Mononuclear cell (primary cell): ENCODE measurements around the gene TIMM50. TPM values are rescaled to one million over a fixed set of nuclear protein-coding genes. Genes with fewer than 3 reads are reported as not detected.

Experiments
- H3K27me3 ChIP-seq: 2 replicates; pipeline ENCODE4 v1.6.0; 2011; ENCODE audit warnings: low read length, control low read depth; ENCODE audit not compliant: insufficient read depth
- H3K4me1 ChIP-seq: 2 replicates; pipeline ENCODE4 v1.5.1; 2011; ENCODE audit warnings: mild to moderate bottlenecking, low read length, control low read depth; ENCODE audit not compliant: insufficient read depth
- H3K4me3 ChIP-seq: 2 replicates; pipeline ENCODE4 v1.5.1; 2011; ENCODE audit warnings: mild to moderate bottlenecking, low read length, moderate library complexity
- H3K9me3 ChIP-seq: 2 replicates; pipeline ENCODE4 v1.5.1; 2011; ENCODE audit warnings: low read depth, mild to moderate bottlenecking, control low read depth, low read length
- total RNA-seq: library from RNA; depleted of rRNA; stranded (reverse); fragments of >200 nt; gene quantifications from one replicate; pipeline ENCODE4 v1.2.3, GENCODE V29; 2012

The TIMM50 gene
- total RNA-seq, 1 donor = 17.1 TPM

DNA sequence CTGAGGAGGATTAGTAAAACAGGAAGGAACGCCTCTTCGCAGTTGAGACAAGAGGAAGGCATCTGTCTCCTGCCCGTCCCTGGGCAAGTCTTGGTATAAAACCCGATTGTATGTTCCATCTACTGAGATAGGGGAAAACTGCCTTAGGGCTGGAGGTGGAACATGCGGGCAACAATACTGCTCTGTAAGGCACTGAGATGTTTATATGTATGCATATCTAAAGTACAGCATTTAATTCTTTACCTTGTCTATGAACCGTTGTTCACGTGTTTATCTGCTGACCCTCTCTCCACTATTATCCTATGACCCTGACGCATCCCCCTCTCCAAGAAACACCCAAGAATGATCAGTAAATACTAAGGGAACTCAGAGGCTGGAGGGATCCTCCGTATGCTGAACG, 722 bp upstream of the TIMM50 start:
- H3K4me3 ChIP-seq = peak overlapping the region; percentile 91
- no peaks in the 10 kb centered on the region for H3K27me3 ChIP-seq
- peaks cover 22% of the 10 kb centered on the region for H3K4me1 ChIP-seq
- no peaks in the 10 kb centered on the region for H3K9me3 ChIP-seq

DNA sequence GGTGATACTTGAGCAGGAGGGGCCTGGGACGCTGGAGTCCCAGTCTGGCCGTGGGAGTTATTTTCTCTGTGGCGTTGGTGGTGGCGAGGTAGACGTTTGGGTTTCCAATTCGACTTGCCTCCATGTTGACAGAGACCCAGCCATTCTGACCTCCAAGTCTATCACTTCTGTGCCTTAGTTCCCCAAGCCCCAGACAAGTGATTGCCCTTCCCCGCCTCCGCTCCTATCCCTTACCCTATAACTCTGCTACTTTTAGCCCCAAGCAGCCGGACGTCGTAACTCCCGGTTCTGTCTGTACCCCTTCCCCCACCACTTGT, 549 bp downstream of the TIMM50 start:
- peak overlapping the region; percentile 91 for H3K4me3 ChIP-seq
- no peaks in the 10 kb centered on the region for H3K9me3 ChIP-seq

DNA sequence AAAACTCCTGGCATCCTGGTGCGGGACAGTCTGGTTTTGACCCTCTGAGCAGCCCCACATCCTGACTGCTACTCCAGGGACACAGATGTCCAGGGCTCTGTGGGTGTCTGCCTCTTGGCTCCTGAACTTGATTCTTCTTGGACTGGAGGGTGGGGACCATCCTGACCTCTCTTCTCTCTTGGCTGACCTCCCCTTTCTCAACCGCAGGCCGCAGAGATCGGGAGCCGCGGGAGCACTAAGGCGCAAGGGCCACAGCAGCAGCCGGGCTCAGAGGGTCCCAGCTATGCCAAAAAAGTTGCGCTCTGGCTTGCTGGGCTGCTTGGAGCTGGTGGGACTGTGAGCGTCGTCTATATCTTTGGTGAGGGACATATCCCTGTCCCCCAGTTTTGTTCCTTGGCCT, 1.0 kb downstream of the TIMM50 start:
- Histone ChIP-seq H3K9me3 (no peaks in the 10 kb centered on the region), H3K4me3 (peak overlapping the region; percentile 91)

More for the DNA sequence above, 549 bp downstream of the TIMM50 start:
- Histone ChIP-seq H3K4me1 (peaks cover 22% of the 10 kb centered on the region), H3K27me3 (no peaks in the 10 kb centered on the region)

DNA sequence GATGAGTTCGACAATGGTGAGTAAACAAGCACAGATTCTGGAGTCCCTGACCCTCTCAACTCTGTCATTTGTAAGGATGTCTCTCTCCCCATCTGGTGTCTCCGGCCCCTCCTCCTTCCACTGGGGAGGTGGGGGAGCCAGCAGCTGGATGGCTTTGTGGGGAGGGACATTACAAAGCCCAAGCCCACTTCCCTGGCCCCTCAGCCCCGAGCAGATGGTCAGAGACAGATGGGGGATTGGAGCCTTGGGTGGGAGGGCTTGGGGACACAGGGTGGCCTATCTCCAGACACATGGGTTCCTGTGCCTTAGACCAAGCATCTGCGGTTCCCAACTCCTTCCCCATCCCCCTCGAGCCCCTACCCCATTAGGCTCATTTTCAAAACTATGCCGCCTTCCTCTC, 2.5 kb downstream of the TIMM50 start:
- Histone ChIP-seq H3K4me1 (peaks cover 22% of the 10 kb centered on the region), H3K9me3 (no peaks in the 10 kb centered on the region)

More for the DNA sequence above, 1.0 kb downstream of the TIMM50 start:
- no peaks in the 10 kb centered on the region for H3K27me3 ChIP-seq
- H3K4me1 ChIP-seq = peaks cover 22% of the 10 kb centered on the region

DNA sequence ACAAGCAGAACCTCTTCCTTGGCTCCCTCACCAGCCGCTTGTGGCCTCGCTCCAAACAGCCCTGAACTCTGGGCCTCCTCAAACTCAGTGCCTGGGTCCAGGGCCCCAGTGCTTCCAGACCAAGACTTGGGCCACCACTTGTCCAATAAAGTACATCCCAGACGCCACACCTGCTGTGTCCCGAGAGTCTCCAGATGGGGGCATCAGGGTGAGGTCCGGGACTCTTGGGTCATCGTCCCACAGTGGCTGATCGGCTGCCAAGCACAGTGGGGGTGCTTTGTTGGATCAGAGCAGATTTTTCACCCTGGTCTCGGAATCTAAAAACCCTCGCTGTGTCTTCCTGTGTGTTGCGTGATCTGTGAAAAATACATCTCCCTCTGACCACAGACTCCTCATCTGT, 9.1 kb downstream of the TIMM50 start:
- no peak overlapping the region for H3K4me3 ChIP-seq
- no peaks in the 10 kb centered on the region for H3K27me3 ChIP-seq
- no peaks in the 10 kb centered on the region for H3K9me3 ChIP-seq
- H3K4me1 ChIP-seq = no peaks in the 10 kb centered on the region

More for the DNA sequence above, 2.5 kb downstream of the TIMM50 start:
- H3K4me3 ChIP-seq = no peak overlapping the region
- no peaks in the 10 kb centered on the region for H3K27me3 ChIP-seq

DNA sequence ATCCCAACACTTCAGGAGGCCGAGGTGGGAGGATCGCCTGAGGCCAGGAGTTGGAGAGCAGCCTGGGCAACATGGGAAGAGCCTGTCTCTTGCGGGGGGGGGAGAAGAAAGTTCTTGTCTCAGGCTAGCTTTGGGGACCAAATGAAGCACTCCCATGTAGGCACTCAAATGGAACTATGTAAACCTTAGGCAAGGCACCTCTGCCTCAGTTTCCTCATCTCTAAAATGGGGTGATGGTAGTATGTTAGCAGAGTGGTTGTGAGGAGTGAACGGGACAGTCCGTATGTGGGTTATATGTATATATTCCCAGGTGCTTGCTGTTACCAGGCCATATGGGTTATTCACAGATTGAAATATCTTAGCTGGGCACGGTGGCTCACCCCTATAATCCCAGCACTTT, 11.6 kb downstream of the TIMM50 start:
- Histone ChIP-seq H3K27me3 (peaks cover 2% of the 10 kb centered on the region), H3K4me3 (no peak overlapping the region), H3K4me1 (no peaks in the 10 kb centered on the region), H3K9me3 (no peaks in the 10 kb centered on the region)

DNA sequence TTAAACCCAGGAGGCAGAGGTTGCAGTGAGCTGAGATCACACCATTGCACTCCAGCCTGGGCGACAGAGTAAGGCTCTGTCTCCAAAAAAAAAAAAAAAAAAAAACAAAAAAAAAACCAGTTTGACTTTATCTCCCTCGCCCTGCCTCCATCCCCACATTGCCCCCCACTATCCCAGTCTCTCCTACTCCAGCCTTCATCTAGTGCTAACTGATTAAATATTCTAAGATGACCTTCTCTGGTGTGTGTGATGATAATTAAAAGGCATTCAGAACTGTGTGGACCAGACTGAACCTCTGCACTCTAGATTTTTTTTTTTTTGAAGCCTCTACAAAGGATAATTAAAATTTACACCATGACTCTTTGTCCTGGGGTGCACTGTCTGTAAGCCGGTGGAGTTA, 12.2 kb downstream of the TIMM50 start:
- Histone ChIP-seq H3K4me1 (peaks cover under 1% of the 10 kb centered on the region), H3K9me3 (no peaks in the 10 kb centered on the region), H3K27me3 (peaks cover 7% of the 10 kb centered on the region), H3K4me3 (no peak overlapping the region)

DNA sequence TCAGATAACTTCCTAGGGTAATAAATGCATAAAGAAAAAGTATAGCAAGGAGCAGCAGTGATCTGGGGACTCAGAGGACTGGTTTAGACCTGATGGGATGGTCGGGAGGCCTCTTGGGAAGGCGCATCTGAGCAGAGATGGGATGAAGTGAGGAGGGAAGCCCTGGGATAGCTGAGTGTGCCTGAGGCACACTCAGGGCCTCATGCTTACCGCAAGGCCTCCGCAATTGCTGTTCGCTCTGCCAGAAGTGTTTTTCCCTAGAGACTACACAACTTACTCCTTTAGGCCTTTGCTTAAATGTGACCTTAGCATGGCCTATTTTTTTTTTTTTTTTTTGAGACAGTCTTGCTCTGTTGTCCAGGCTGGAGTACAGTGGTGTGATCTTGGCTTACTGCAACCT, 14.0 kb downstream of the TIMM50 start:
- peaks cover 23% of the 10 kb centered on the region for H3K27me3 ChIP-seq
- H3K4me1 ChIP-seq = peaks cover 17% of the 10 kb centered on the region
- no peaks in the 10 kb centered on the region for H3K9me3 ChIP-seq
- no peak overlapping the region for H3K4me3 ChIP-seq

DNA sequence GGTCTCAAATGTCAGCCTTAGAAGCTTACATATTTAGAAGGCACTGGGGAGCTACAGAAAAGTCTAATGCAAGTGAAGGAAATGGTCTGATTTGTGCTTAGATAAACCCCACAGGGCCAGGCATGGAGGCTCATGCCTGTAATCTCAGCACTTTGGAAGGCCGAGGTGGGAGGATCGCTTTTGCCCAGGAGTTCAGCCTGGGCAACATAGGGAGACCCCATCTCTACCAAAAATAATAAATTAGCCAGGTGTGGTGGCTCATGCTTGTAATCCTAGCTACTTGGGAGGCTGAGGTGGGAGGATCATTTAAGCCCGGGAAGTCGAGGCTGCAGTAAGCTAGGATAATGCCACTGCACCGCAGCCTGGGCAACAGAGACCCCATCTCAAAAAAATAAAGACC, 15.4 kb downstream of the TIMM50 start:
- no peaks in the 10 kb centered on the region for H3K9me3 ChIP-seq
- peaks cover 17% of the 10 kb centered on the region for H3K4me1 ChIP-seq
- no peak overlapping the region for H3K4me3 ChIP-seq
- peaks cover 35% of the 10 kb centered on the region for H3K27me3 ChIP-seq

DNA sequence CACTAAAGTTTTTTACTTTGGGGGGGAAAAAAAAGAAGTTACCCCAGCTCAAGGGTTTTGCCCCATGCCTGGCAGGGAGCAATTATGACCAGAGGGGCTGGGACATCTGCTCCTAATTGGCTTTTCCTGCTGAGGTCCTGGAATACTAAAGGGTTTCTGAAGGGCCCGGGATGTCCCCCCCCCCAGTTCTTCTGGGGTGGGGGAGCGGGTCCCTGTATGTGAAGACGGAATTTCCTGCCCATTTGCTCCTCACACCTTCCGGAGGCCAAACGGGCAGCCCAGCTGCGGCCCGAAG, 17.0 kb downstream of the TIMM50 start:
- Histone ChIP-seq H3K27me3 (peaks cover 40% of the 10 kb centered on the region), H3K4me3 (no peak overlapping the region), H3K4me1 (peaks cover 17% of the 10 kb centered on the region), H3K9me3 (no peaks in the 10 kb centered on the region)

DNA sequence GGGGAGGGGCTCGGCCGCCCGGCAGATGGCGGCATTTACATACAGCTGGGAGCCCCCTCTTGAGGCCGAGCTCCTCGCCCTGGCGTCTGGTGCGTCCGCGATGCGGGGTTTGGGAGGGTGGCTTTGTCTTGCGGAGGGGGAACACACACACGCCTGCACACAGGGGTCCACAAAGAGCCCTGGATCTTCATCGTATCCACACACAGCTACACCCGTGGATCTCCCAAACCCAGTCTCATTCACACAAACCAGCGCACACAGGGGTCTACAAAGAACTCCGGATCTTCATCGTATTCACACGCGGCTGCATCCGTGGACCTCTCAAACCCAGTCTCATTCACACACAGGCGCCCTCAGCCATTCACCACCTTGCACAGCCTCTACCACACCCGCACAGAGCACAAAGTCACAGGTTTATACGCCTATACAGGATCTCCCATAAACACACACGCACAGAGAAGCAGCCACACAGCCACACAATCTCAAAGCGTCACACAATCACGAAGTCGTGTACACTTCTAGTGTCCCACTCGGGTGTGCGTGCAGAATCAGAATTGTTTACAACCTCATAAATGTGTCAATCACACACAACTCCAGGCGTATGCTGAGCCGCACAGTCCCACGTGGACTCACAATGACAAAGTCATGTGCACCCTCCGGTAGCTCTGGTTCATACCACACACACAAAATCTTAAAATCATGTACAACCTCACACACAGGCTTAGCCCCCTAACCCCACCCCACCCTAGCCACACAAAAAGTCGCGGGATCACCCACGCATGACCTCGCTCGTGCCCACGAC, 17.6 kb downstream of the TIMM50 start:
- H3K4me1 ChIP-seq = peaks cover 20% of the 10 kb centered on the region
- peaks cover 40% of the 10 kb centered on the region for H3K27me3 ChIP-seq
- no peak overlapping the region for H3K4me3 ChIP-seq
- no peaks in the 10 kb centered on the region for H3K9me3 ChIP-seq

DNA sequence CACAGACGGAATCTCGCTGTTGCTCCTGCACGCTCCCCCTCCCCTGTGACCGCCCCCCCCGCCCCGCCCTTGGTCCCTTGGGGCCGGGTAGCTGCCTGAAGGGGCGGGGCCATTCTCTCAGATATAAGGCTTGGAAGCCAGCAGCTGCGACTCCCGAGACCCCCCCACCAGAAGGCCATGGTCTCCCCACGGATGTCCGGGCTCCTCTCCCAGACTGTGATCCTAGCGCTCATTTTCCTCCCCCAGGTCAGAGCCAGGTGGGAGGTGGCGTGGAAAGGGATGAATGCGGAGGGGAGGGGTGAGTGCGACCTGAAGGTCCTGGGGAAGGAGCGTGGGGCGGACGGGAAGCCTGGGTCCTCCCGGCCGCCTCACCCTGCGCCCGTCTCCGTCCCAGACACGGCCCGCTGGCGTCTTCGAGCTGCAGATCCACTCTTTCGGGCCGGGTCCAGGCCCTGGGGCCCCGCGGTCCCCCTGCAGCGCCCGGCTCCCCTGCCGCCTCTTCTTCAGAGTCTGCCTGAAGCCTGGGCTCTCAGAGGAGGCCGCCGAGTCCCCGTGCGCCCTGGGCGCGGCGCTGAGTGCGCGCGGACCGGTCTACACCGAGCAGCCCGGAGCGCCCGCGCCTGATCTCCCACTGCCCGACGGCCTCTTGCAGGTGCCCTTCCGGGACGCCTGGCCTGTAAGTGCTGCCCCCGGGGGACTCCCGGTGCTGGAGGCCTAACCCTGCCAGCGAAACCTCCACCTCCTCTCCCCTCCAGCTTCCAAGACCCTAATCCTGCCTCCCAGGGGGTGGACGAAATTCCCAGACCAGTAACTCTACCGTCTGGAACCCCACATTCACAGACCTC, 18.4 kb downstream of the TIMM50 start, which contains the start of gene DLL3:
Gene DLL3, plus strand, starts transcription at position 150 of the 845 bp plus-strand sequence. Its CDS starts 28 bp downstream, at position 178.
- peaks cover 20% of the 10 kb centered on the region for H3K4me1 ChIP-seq
- H3K9me3 ChIP-seq = no peaks in the 10 kb centered on the region
- H3K4me3 ChIP-seq = no peak within 1 kb of the TSS
- peaks cover 40% of the 10 kb centered on the region for H3K27me3 ChIP-seq

DNA sequence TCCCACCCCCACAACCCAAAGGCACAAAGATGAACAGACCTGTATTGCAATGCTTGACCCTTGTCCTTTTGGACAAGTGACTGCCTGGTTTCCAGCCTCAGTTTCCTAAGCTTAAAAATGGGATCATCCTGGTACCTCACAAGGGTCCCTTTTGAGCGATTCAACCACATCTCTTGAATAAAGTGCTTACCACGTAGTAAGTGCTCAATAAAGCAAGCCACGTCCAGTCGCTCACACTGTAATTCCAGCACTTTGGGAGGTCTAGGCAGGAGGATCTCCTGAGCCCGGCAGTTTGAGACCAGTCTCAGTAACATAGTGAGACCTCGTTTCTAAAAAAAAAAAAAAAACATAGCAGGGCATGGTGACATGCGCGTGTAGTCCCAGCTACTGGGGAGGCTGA, 19.3 kb downstream of the TIMM50 start:
- Histone ChIP-seq H3K27me3 (peaks cover 40% of the 10 kb centered on the region), H3K9me3 (no peaks in the 10 kb centered on the region), H3K4me3 (no peak overlapping the region), H3K4me1 (peaks cover 20% of the 10 kb centered on the region)

DNA sequence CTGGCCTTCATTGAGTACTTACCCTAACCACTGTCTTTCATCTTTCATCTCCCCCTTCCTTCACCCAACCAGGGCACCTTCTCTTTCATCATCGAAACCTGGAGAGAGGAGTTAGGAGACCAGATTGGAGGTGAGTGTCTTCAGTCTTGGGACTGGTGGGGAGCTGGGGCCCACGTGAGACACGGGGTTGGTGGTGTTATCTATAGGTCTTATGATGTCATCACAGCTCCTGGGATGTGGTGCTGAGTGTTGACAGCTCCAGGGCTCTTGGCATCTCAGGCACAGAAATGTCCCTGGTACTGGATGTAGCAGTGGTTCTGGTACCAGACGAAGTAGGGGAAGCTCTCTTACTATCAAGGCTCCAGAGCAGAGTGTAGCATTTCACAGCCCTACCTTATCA, 19.9 kb downstream of the TIMM50 start:
- no peak overlapping the region for H3K4me3 ChIP-seq
- H3K27me3 ChIP-seq = peaks cover 42% of the 10 kb centered on the region
- H3K4me1 ChIP-seq = peaks cover 20% of the 10 kb centered on the region
- H3K9me3 ChIP-seq = no peaks in the 10 kb centered on the region

DNA sequence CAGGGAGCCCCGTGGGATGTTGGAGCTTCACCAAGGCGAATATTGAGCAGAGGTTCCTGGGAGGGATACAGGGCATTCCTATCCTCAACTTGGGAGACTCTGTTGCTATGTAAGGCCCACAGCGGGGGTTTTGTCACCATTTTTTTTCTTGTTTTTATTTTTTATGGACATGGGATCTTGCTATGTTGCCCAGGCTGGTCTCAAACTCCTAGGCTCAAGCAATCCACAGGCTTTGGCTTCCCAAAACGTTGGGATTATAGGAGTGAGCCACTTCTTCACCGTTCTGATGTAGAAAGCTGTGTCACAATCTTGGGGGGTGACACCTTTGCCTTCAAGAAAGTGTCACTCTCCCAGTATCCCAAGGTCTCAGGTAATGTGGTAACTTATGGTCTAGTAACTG, 20.7 kb downstream of the TIMM50 start:
- H3K4me3 ChIP-seq = no peak overlapping the region
- no peaks in the 10 kb centered on the region for H3K9me3 ChIP-seq
- peaks cover 45% of the 10 kb centered on the region for H3K27me3 ChIP-seq
- peaks cover 20% of the 10 kb centered on the region for H3K4me1 ChIP-seq
